WTC11 (cell line): ENCODE data around the gene GALNT9.

Experiments
- CREB1 ChIP-seq: sonication (generic); formaldehyde crosslinking; IDR thresholded peaks from 2 replicates; pipeline ENCODE4 v1.8.0; 2023; ENCODE audit warnings: mild to moderate bottlenecking, missing genetic modification reagents
- CTCF ChIP-seq: fragments of 200-600 bp; IDR thresholded peaks from 2 replicates; pipeline ENCODE4 v1.8.0; 2022; ENCODE audit warnings: antibody characterized with exemption

DNA sequence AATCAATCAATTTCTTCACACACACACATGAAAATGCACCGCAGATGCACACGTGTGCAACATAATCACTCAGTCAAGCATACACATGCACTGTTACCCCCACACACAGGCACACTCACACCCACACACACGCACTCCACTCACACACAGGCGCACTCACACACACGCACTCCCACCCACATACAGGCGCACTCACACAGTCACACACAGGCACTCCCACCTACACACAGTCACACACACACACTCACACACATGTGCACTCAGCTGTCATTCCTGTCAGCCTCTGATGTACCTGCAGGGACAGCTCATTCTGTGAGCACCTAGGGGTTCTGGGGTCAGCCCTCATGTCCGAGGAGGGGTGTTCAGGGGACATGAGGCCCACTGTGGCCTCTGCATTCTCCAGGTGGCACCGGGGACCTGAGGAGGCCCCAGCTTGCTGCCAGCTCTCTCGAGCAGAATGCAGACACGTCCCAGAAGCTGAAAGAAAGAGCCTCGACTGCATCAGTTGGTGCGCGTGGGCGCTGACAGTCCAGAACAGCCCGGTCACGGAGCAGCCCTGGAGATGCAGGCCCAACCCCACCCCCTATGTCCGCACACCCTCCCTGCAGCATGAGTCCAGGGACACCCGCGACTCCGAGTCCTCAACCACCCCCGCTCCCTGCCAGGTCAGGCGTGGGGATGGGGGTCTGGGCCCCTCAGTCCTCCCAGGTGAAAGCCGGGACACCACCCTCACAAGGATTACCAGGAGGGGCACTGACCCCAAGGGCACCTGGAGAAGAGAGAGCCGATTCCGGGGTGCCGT lies 115.8 kb downstream of the GALNT9 start:
- no peak for TF ChIP-seq CTCF
- no peak for TF ChIP-seq CREB1
